DMS153 treated with DMSO at 0.1 percent for 48 hours (cell line): ENCODE results near the gene ADAMTS14.

Experiments
- DNase-seq: peaks from one replicate; lab custom pipeline; 2025; ENCODE audit not compliant: unreplicated experiment; lab: John Stamatoyannopoulos, UW

Gene ADAMTS14

DNA sequence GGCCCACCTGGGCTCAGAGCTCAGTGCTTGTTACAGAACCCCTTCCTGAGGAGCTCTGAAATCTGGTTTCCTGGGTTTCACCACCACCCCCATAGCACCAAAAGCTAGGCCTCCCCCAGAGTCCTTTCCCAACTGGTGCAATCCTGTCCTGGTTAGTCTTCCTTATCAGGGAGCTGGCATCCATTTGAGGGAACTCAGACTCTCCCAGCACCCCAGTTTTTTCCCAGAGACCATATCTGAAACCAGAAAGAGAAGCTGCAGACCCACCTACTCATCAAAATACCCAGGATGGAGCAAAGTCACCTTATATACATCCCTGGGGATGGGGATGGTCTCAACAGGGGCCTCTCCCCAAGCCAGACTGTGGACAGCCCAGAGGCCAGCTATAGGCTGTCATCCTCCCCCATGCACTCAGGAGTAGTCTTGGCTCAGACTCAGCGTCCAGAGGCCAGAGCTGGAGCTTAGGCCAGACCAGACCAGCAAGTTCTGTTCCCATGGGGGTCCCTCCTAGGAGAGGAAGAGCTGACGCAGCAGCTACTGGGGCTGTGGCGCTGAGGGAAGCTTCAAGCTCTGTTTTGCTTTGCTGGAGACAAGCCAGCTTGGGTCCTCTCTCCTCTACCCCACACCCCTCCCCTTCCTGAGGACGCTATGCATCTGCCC lies 109.9 kb downstream of the ADAMTS14 start:
- no peak for DNase-seq

DNA sequence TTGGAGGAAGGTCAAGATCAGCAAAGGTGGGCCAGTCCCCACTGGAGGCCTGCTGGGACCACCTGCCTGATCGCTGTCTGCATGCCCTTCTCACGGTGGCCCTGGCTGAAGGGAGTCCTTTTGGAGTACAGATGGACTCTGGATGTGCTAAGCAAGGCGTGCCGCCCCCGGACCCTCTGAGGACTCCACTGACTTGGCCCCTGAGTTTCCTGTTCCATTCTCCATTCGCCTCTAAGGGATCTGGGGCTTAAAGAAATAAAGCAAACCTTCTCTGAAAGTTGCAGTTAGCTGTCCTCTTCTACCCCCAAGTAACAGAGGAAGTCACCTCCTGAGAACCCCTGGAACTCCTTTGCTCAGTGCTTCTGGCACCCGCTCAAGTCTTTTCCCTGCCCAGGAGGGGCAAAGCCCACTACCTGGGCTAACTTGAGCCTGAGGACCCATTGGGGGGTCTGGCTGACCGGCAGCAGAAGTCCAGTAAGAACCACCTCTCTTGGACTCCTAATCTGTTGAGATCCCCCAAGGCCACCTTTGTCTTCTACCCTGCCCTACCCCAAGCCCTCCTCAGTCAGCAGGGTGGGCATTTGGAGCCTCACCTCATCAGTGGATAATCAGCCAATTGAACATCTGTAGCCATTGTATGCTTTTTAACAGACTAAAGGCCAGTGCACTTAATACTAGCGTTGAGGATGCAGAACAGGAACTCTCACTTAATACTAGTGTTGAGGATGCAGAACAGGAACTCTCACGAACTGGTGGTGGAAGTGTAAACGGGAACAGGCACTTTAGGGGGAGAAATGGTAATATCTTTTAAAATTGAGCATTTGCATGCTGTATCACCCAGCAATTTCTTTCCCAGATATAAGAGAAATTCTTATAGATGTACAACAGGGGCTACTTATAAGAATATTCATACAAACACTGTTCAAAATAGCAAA lies 110.7 kb downstream of the ADAMTS14 start:
- no peak for DNase-seq

DNA sequence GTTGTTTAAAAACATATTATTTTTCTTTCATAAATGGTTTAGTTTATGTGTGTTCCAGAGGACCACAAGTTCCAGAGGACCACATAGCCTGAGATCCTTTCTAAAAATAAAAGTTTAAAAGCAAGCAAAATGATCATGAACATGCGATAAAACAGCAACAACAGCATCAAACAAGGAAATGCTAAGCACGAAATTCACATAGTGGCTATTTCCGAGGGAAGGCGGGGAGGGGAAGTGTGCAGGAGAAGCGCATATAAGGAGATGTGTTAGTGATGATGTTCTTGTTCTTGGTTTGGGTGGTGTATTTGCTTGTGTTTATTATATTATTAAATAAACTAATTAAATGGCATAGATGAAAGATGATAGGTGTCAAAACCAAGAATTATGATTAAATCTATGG lies 111.7 kb downstream of the ADAMTS14 start:
- no peak for DNase-seq

DNA sequence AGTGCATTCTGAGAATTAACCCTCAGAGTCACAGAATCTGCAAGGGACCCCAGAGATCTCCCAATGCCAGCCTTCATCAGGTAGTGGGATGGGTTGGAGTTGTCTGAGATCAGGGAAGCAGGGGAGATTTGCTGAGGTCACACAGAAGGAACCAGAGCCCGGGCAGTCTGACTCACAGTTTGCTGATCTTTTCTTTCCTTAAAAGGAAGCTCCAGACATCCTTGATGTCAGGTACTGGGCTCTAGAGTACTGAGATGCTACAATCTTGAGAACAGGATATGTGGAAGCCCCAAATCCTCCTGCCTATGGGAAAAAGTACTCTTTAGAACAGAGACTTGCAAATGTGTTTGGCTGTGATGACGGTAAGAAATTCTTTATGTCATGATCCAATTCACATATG lies 112.2 kb downstream of the ADAMTS14 start:
- DNase-seq: no peak

DNA sequence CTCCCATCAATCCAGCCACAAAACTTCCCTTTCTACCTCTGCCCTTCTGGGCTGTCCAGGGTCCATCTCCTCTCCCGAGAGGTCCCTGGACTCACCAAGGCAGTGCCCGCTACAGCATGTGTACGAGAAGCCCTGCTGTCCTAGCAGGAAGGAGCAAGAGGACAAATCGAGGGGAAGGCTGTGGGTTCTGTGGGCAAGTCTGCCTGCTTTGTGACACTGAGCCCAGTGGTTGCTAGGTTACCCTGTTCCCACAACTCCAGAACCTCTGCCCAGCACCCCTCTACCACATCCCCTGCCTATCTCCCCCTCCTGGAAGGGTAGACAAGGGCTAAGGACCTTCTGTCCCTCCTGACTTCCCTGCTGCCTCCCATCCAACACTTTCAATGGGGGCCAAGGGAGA lies 112.9 kb downstream of the ADAMTS14 start, which contains the start of gene TBATA:
Gene TBATA, minus strand, starts transcription at position 188 of the 400 bp plus-strand sequence. CDS start 1,998 bp downstream, outside the sequence.
- DNase-seq: no peak

DNA sequence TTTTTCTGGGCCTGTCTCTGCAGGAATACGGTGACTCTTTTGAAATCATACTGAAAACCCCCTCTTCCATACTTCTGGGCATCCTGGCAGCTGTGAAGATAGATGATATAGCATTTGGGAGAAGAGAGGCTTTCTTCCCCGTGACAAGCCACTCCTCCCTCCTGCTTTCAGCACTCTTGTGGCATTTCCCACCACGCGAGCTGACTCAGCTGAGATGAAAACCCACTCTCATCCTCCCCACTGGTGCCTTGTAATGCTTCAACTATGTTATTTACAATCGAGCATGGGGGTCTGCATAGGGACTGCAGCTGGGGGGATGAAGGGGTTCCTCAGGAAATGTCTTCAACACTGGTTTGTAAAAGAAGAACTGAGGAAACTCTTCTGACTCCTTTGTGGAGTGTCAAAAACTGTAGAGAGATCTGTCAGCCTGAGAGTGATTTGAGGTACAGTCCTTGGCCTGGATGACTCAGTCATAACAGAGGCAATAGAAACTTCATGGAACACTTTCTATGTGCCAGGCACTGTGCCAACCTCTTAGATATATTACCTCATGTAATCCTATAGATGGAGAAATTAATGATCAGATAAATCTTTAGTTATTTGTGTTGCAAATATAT lies 114.6 kb downstream of the ADAMTS14 start:
- no peak for DNase-seq

DNA sequence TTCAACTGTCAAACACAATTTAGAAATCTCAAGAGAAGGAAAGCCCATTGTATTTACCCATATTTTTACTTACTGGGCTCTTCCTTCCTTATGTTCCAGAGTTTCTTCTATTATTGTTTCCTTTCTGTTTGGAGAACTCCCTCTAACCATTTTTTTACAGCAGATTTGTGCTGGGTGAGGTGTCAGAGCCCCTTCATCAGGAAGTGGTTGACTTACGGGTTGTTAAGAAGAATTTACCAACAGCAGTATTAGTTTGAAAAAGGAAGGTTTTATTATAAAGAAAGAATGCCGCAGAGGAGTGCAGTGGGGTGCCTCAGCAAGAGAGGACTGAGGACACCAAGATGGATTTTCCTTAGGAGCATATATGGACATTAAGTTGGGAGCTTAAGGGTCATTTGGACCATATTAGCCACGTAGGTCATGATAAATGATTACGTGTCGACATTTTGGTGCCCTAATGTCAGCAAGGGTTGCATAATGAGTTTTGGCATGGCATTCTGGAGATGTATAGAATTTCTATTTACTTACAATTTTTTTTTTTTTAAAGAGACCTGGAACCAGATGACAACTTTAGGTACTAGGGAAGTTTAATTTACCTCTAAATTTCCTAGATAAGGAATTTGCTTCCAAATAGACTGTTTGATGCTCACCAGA lies 119.2 kb downstream of the ADAMTS14 start:
- DNase-seq: no peak

DNA sequence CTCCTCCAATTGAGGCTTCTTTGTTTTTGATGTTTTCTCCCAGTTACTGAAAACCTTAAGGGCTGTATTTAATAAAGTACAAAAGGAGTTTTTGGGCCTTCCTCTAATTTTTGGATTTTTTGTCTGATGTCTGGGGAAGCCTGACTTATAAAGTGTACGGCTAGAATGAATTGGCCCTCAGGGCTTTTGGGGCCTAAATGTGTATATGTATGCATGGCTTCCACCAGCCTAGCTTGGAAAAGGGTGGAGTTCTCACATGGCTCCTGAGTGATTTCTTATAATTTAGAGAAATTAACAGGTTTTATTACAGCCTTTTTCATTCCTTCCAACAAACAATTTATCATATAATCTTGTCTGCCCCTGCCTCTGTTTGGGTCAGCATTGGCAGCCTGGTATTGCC lies 123.3 kb downstream of the ADAMTS14 start:
- DNase-seq: no peak

DNA sequence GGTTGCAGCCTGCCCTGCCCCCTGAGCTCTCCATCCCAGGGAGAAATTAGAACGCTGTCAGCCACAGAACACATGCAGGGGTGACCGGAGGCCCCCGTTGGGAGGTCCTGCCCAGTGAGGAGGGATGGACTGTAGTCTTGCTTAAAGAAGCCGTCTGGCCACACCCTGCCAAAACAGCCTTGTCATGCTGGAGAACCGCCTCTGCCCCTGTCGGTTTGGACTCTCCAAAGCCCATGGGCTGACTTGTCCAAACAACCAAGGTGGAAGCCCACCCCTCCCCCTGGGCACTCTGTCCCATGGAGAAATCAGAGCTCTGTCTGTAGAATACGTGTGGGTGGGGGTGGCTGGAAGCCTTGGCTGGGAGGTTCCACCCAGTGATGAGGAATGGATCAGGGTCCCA lies 125.5 kb downstream of the ADAMTS14 start:
- no peak for DNase-seq

DNA sequence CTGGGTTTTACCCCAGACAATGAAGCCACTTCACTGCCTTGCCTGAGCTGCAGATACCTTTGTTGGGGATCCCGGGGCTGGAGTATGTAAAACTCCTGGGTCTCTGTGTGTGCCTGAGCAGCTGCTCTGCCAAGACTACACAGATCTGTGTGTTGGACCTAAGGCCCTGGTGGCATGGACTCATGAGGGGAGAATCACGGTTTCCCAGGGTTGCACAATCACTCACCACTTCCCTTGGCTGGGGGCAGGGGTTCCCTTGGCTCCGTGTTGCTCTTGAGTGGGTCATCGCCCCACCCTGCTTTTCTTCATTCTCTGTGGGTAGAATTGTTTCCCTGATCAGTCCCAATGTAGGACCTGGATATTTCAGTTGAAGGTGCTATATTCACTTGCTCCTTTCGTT lies 126.8 kb downstream of the ADAMTS14 start:
- no peak for DNase-seq

DNA sequence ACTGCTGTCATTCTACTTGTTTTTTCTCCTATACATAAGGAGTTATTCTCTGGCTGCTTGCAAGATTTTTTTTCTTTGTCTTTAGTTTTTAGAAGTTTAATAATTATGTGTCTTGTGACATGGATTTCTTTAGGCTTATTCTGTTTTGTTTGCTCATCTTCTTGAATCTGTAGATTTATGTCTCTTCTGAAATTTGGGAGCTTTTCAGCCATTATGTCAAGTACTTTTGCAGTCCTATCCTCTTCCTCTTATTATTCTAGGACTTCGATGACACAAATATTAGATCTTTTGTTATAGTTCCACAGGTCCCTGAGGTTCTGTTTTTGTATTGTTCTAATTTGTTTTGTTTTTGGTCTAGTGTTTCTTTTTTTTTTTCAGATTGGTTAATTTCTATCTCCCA lies 129.5 kb downstream of the ADAMTS14 start:
- DNase-seq: no peak

DNA sequence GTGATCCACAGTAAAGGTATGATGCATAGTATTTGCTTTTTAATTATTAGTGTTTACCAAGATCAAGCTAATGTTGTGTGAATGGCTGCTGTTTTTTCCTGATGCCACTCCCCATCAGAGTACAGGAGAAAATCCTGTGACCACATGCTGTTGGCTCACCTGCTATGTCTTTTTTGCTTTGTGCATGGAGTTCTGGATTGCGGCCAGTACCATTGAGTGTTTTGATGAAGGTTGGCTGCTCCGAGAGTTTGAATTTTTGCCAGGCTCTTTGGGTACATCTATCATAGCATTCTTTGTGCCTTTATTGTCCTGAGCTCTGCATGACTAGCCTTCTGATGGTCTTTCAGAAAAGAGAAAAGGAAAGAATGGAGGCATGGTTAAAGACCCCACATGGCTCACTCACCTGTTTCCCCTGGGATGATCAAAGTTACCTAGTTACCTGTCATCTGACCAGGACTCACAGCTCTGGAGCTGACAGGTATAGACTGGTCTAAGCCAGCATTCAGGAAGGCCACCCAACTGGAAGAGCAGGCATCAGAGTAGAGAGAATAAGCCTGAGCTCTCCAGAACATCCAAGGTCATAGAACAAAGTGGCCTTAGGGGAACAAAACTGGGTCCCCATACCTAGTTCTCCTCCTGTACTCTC lies 131.6 kb downstream of the ADAMTS14 start:
- peak; percentile 97 for DNase-seq

DNA sequence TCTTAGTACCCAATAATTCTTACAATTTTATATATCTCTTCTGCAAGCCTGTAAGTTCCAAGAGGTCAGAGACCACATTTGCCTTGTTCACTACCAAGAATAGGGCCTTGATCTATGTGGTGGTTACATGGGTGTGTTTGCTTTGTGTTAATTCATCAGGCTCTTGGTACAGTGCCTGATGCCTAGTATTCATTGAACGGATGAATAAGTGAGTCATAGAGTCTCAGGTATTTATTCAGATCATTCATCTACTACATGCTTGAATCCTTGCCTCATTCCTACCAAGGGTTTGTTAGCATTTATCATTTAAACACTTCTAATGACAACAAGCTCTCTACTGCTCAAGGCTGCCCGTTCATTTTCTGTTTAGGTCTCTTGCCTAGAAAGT lies 132.1 kb downstream of the ADAMTS14 start:
- no peak for DNase-seq

DNA sequence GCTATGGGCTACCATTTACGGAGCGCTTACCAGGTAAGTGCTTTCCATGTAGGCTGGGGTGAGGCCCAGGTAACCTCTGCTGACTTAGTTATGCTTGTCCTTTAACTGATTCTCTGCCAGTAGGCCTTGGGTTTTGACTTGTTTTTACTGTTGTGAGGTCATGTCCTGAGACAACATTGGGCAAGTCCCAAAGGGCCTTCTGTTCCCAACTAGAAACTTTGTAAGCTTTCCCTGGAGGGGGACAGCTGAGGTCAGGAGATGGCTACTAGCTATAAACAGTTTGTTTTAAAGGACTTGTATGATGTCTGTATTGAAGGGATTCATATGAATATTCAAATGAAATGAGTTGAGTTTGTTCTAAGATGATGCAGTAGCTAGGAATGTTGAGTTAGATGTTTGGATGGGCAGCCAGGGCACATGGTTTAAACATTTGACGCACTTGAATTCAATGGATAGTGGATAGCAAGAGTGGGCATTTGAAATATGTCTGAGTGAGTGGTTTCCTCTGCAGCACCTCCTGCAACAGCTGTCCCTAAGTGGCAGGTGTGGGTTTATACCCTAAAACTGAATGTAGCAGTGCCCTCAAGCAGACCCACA lies 133.4 kb downstream of the ADAMTS14 start:
- DNase-seq: no peak

DNA sequence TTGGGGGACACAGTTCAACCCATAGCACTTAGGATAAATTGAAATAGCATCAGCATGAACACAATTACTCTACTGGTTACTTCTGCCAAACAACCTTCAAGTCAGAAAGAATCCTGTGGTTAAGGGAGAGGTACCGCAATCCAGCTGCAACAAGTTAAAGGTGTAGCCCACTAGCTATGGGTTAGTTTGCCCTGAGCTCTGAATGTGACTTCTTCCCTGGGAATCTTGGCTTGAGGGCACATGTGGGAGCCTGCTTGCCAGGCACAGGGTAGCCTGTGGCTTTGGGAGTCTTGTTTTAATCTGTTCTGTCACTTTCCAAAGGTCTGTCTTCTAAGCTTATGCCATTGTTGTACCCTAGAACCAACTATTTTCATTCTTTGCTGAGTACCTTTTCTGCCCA lies 134.5 kb downstream of the ADAMTS14 start:
- DNase-seq: no peak

DNA sequence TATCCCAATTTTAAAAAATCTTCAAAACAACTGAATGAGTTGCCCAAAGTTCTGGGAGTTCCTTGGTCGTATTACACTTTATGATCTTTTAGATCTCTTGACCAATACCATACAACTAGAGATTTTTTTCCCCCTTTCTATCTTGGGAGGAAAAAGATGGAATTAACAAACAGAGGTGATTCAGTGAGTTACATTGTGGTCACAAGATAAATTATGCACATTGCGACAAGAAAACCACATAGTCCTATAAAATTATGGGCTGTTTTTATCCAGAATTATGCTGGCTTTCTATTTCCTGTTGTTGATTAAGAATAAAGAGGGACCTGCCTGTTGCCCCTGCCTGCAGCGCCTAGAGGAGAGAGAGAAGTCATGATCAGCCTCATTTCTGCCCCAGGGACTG lies 135.2 kb downstream of the ADAMTS14 start:
- no peak for DNase-seq

DNA sequence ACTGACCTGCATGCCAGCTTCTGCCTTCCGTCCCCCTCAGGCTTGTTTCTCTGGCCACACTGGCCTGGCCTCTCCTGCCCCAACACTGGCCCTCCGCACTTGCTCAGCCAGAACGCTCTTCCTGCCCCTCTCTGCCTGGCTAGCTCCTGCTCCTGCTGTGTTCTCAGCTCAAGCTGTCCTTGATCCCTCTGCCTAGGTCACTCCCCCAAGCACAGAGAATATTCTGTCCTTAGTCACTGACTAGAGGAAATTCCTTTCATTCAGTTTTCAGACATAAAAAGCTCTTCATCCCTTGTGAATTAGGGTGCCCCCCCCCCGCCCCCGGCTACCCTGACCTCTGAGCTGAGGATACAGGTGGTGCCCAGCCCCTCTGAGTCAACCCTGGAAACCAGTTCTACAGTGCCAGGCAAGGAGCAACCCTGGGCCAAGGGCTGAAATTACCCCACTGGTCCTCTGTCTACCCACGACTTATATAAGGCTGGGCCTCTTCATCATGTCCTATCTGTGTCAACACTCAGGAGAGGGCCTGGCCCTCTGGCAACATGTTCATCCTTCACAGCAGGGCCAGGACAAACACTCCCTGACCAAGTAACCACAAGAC lies 136.8 kb downstream of the ADAMTS14 start:
- no peak for DNase-seq

DNA sequence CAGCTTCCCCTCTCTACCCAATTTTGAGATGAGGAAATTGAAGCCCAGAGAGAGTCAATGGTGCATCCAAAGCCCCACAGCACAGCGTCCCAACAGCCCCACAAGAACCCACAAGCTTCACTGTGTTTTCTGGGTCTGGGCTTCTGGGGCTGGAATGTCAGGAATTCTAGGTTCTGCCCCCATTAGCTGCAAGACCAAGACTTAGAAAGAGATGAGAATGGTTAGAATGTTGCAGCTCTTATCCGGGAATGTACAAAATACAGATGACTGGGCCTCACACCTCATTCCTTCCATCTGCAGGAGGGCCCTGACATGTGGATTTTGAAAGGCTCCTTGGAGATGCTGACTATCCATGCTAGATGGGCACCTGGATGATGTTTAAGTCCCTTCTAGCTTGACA lies 137.4 kb downstream of the ADAMTS14 start:
- DNase-seq: no peak

DNA sequence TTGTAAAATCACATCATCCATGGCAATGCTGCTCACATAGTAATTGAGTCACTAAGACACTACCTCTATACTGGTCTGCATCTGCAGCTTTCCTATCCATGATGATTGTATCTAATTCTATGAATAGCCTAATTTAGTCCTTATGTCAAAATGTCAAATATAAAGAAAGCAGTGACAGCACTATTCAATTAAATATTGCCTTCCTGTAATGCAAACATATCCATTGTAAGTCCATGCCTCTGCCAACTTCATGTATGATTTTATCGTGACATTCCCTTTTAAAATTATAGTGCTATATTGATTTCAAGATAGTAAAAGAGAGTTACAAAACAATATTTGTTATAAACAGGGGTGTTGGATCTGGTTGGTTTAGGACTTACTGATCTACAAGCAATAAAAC lies 138.7 kb downstream of the ADAMTS14 start:
- DNase-seq: no peak

DNA sequence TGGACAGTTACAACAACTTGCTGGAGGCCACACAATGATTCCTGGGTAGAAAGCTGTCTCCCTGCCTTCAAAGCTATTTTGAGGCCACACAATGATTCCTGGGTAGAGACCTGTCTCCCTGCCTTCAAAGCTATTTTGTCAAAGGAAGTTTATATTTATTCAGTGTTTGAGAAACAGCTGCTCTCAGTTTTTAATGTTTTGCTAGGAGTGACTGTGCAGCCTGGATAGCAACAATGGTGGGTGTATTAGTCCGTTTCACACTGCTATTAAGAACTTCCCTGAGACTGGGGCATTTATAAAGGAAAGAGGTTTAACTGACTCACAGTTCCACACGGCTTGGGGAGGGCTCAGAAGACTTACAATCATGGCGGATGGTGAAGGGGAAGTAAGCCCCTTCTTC lies 139.6 kb downstream of the ADAMTS14 start:
- DNase-seq: no peak
